ENCODE measurements around the gene DHDDS. TPM values are rescaled to one million over a fixed set of nuclear protein-coding genes. Genes with fewer than 3 reads are reported as not detected.

DHDDS gene
- total and polyA plus RNA-seq, 2 of the 13 experiments (the other 11 are each of a cell fraction or from before 2014, with no cell fraction given) = 18.9 to 28.3 TPM

DNA sequence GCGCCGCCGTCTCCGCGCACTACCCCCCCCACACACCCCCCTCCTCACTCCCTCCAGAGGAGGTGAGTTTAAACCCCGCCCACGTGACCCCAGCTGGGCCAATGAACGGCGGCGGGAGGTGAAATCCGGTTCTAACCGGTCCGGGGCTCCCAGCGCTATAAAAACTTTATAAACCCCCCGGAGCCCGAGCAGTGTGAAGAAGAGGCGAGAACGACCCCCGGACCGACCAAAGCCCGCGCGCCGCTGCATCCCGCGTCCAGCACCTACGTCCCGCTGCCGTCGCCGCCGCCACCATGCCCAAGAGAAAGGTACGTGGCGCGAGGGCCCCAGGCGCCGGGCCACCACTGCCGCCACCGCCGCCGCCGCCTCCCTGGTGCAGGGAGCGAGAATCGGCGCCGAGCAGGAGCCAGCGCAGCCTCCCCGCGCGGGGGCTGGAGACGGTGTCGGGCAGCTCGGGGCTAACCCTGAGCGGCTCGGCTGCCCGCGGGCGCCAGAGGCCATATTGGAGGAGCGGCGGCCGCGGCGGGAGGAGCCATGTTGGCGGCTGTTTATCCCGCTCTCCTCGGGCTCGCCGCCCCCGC, 40.3 kb downstream of the DHDDS start, which contains the start of gene HMGN2 (continued):
- no peak for TF ChIP-seq THAP11 (CRISPR knock-in tag; IDR thresholded peaks at IDR 0.05)
- 0 out of 2 replicates have a peak, but pooled peaks have one; percentile 17 for TF ChIP-seq TFE3 (CRISPR knock-in tag; IDR thresholded peaks at IDR 0.05)
- TF ChIP-seq ZBTB8A (CRISPR knock-in tag; IDR thresholded peaks at IDR 0.05; ENCODE audit: borderline replicate concordance, low read depth) = no peak
- TF ChIP-seq SP4 (CRISPR knock-in tag; IDR thresholded peaks at IDR 0.05) = no peak; the same call in 1 of the 2 replicates
- no peak for TF ChIP-seq NPAS2 (CRISPR knock-in tag; IDR thresholded peaks at IDR 0.05; ENCODE audit: borderline replicate concordance)
- TF ChIP-seq ZNF776 (CRISPR knock-in tag; IDR thresholded peaks at IDR 0.05) = no peak; the same call in 1 of the 2 replicates
- no peak for TF ChIP-seq ZNF329 (CRISPR knock-in tag; IDR thresholded peaks at IDR 0.05; ENCODE audit: low read depth)
- peak; percentile 74; the same call in 1 of the 2 replicates for TF ChIP-seq IRX3 (CRISPR knock-in tag; IDR thresholded peaks at IDR 0.05; ENCODE audit: borderline replicate concordance, low read depth)
- no peak for TF ChIP-seq YEATS2 (CRISPR knock-in tag; IDR thresholded peaks at IDR 0.05; ENCODE audit: borderline replicate concordance)
- TF ChIP-seq, protein P1, sequence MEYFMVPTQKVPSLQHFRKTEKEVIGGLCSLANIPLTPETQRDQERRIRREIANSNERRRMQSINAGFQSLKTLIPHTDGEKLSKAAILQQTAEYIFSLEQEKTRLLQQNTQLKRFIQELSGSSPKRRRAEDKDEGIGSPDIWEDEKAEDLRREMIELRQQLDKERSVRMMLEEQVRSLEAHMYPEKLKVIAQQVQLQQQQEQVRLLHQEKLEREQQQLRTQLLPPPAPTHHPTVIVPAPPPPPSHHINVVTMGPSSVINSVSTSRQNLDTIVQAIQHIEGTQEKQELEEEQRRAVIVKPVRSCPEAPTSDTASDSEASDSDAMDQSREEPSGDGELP (IDR thresholded peaks at IDR 0.05; ENCODE audit: borderline replicate concordance, low read depth) = no peak
- TF ChIP-seq ZNF670 (CRISPR knock-in tag; IDR thresholded peaks at IDR 0.05; ENCODE audit: borderline replicate concordance) = no peak
- peak; percentile 57; the same call in 1 of the 2 replicates for TF ChIP-seq MAZ (IDR thresholded peaks at IDR 0.05; ENCODE audit: borderline replicate concordance, low read depth, low read length)
- TF ChIP-seq MAZ (CRISPR knock-in tag; IDR thresholded peaks at IDR 0.05; ENCODE audit: low read depth) = no peak
- TF ChIP-seq CAMTA2 (CRISPR knock-in tag; IDR thresholded peaks at IDR 0.05; ENCODE audit: borderline replicate concordance) = no peak
- TF ChIP-seq, protein P2, sequence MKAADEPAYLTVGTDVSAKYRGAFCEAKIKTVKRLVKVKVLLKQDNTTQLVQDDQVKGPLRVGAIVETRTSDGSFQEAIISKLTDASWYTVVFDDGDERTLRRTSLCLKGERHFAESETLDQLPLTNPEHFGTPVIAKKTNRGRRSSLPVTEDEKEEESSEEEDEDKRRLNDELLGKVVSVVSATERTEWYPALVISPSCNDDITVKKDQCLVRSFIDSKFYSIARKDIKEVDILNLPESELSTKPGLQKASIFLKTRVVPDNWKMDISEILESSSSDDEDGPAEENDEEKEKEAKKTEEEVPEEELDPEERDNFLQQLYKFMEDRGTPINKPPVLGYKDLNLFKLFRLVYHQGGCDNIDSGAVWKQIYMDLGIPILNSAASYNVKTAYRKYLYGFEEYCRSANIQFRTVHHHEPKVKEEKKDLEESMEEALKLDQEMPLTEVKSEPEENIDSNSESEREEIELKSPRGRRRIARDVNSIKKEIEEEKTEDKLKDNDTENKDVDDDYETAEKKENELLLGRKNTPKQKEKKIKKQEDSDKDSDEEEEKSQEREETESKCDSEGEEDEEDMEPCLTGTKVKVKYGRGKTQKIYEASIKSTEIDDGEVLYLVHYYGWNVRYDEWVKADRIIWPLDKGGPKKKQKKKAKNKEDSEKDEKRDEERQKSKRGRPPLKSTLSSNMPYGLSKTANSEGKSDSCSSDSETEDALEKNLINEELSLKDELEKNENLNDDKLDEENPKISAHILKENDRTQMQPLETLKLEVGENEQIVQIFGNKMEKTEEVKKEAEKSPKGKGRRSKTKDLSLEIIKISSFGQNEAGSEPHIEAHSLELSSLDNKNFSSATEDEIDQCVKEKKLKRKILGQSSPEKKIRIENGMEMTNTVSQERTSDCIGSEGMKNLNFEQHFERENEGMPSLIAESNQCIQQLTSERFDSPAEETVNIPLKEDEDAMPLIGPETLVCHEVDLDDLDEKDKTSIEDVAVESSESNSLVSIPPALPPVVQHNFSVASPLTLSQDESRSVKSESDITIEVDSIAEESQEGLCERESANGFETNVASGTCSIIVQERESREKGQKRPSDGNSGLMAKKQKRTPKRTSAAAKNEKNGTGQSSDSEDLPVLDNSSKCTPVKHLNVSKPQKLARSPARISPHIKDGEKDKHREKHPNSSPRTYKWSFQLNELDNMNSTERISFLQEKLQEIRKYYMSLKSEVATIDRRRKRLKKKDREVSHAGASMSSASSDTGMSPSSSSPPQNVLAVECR (CRISPR knock-in tag; IDR thresholded peaks at IDR 0.05; ENCODE audit: borderline replicate concordance) = no peak; the same call in 1 of the 2 replicates
- TF ChIP-seq TOE1 (CRISPR knock-in tag; IDR thresholded peaks at IDR 0.05) = no peak
- no peak for TF ChIP-seq ZNF619 (CRISPR knock-in tag; IDR thresholded peaks at IDR 0.05)
- no peak for TF ChIP-seq JUN (CRISPR knock-in tag; IDR thresholded peaks at IDR 0.05)
- no peak for TF ChIP-seq BCL6 (CRISPR knock-in tag; IDR thresholded peaks at IDR 0.05)
- no peak for TF ChIP-seq PLRG1 (conservative IDR thresholded peaks at IDR 0.05)
- TF ChIP-seq SOX6 (IDR thresholded peaks at IDR 0.05) = no peak
- TF ChIP-seq SOX6 (CRISPR knock-in tag; IDR thresholded peaks at IDR 0.05) = no peak
- TF ChIP-seq, protein P3, sequence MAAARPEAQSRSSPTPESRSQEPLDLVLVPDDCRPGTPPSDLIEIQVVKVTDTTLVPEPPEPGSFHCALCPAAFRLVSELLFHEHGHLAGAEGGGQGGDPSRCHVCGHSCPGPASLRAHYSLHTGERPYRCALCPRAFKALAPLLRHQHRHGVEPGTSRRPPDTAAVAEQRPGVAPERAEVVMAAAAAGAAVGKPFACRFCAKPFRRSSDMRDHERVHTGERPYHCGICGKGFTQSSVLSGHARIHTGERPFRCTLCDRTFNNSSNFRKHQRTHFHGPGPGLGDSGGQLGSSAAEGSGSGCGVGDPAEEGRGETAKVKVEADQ (CRISPR knock-in tag; IDR thresholded peaks at IDR 0.05; ENCODE audit: borderline replicate concordance) = no peak
- TF ChIP-seq ZFYVE20 (CRISPR knock-in tag; IDR thresholded peaks at IDR 0.05; ENCODE audit: borderline replicate concordance, low read depth) = peak; percentile 12; the same call in 1 of the 2 replicates
